SK-N-MC (cell line): Measurements from ENCODE around the gene CACNA1B.

Experiments used
- EZH2 ChIP-seq: fragments of 200-600 bp; sonication (generic); IDR thresholded peaks from one replicate; pipeline ENCODE4 v1.6.1; 2017; ENCODE audit warnings: antibody characterized with exemption
- FOXP2 ChIP-seq: optimal IDR thresholded peaks from 2 replicates; pipeline ENCODE3; 2011; ENCODE audit warnings: mild to moderate bottlenecking, moderate library complexity; ENCODE audit not compliant: insufficient read depth; ENCODE audit errors: extremely low read length, control extremely low read depth

- TF ChIP-seq EZH2 = no peak
- no peak for TF ChIP-seq FOXP2
These were observed 126.1 kb downstream of the CACNA1B start for GRCh38 chr9:138003485-138004190.
